DND-41 (cell line): Measurements from ENCODE around the gene CASP2.

Experiments used
- ATAC-seq: fragments of 200-7000 bp; cut with Tn5 transposase; 3 replicates; pipeline ENCODE4 v1.9.1; 2021; ENCODE audit warnings: low read depth; ENCODE audit not compliant: insufficient read depth
- DNase-seq: peaks from one replicate; pipeline ENCODE4 v3.0.0-alpha.2; 2020
- H2AFZ ChIP-seq: 2 replicates; pipeline ENCODE4 v1.6.0; 2012; ENCODE audit warnings: low read depth, low read length
- H3K27ac ChIP-seq: 2 replicates; pipeline ENCODE4 v1.5.1; 2012; ENCODE audit warnings: low read length, inconsistent platforms
- H3K27me3 ChIP-seq: fragments of 200-600 bp; sonication (generic); 2 replicates; pipeline ENCODE4 v1.6.0; 2012; ENCODE audit warnings: low read length, mild to moderate bottlenecking, inconsistent platforms; ENCODE audit not compliant: insufficient read depth, poor library complexity
- H3K36me3 ChIP-seq: 2 replicates; pipeline ENCODE4 v1.5.1; 2012; ENCODE audit warnings: low read length, inconsistent platforms; ENCODE audit not compliant: insufficient read depth
- H3K4me1 ChIP-seq: 2 replicates; pipeline ENCODE4 v1.5.1; 2012; ENCODE audit warnings: mild to moderate bottlenecking, low read length; ENCODE audit not compliant: insufficient read depth
- H3K4me2 ChIP-seq: 2 replicates; pipeline ENCODE4 v1.6.0; 2012; ENCODE audit warnings: mild to moderate bottlenecking, moderate library complexity, low read length, inconsistent platforms; ENCODE audit not compliant: insufficient read depth
- H3K4me3 ChIP-seq, 2 experiments: fragments of 200-600 bp in 1 of 2; shearing (Covaris generic) in 1 of 2; 2 replicates each; pipeline ENCODE4 v1.5.1; 2012 to 2016; ENCODE audit warnings: inconsistent platforms in 2 of 2, low read length in 2 of 2, mild to moderate bottlenecking in 2 of 2, low read depth in 1 of 2, moderate library complexity in 1 of 2
- H3K79me2 ChIP-seq: 2 replicates; pipeline ENCODE4 v1.6.0; 2012; ENCODE audit warnings: low read length, inconsistent platforms; ENCODE audit not compliant: insufficient read depth
- H3K9ac ChIP-seq: 2 replicates; pipeline ENCODE4 v1.6.0; 2012; ENCODE audit warnings: low read depth, mild to moderate bottlenecking, inconsistent platforms, low read length, moderate library complexity
- H3K9me3 ChIP-seq: 2 replicates; pipeline ENCODE4 v1.5.1; 2012; ENCODE audit warnings: low read length, moderate library complexity, mild to moderate bottlenecking, inconsistent platforms; ENCODE audit not compliant: insufficient read depth, severe bottlenecking
- H4K20me1 ChIP-seq: 2 replicates; pipeline ENCODE4 v1.6.0; 2012; ENCODE audit warnings: low read length; ENCODE audit not compliant: insufficient read depth
- EZH2 ChIP-seq: IDR thresholded peaks from 3 replicates; pipeline ENCODE4 v1.6.1; 2012; ENCODE audit warnings: borderline replicate concordance, low read depth, mild to moderate bottlenecking, moderate library complexity, low read length, inconsistent platforms; ENCODE audit not compliant: severe bottlenecking
- TF ChIP-seq, protein P1 (sequence below): IDR thresholded peaks from 2 replicates; pipeline ENCODE4 v1.5.1; 2012; ENCODE audit warnings: borderline replicate concordance, low read length, moderate library complexity, mild to moderate bottlenecking; ENCODE audit not compliant: poor library complexity, severe bottlenecking; ENCODE audit errors: extremely low read depth

The CASP2 gene

DNA sequence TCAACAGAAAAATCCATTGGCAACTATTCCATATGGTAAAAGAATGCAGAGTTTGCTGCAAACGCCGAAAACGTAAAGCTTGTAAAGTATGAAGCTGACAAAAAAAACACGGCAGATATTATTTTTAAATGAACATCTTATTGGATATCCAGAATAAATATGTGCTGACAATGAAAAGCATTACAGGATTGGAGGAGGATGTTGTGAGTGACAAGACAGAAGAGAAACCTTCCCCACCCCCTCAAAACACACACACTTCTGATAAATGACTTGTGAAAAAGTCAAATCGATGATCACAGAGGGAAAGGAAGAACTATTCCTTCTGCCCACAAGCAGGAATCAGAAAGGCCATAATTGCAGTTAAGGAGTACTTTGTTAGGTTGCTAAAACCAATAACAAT, 59.8 kb downstream of the CASP2 start:
- Histone ChIP-seq H3K9me3 (no peaks in the 10 kb centered on the region), H3K9ac (no peak overlapping the region), H3K36me3 (no peaks in the 10 kb centered on the region), H3K27me3 (peaks cover 22% of the 10 kb centered on the region), H2AFZ (no peak overlapping the region), H3K4me1 (no peaks in the 10 kb centered on the region), H3K4me2 (no peak overlapping the region), H4K20me1 (no peaks in the 10 kb centered on the region), H3K4me3 (no peak overlapping the region), H3K79me2 (no peaks in the 10 kb centered on the region), H3K27ac (no peak overlapping the region)
- TF ChIP-seq, protein P1, sequence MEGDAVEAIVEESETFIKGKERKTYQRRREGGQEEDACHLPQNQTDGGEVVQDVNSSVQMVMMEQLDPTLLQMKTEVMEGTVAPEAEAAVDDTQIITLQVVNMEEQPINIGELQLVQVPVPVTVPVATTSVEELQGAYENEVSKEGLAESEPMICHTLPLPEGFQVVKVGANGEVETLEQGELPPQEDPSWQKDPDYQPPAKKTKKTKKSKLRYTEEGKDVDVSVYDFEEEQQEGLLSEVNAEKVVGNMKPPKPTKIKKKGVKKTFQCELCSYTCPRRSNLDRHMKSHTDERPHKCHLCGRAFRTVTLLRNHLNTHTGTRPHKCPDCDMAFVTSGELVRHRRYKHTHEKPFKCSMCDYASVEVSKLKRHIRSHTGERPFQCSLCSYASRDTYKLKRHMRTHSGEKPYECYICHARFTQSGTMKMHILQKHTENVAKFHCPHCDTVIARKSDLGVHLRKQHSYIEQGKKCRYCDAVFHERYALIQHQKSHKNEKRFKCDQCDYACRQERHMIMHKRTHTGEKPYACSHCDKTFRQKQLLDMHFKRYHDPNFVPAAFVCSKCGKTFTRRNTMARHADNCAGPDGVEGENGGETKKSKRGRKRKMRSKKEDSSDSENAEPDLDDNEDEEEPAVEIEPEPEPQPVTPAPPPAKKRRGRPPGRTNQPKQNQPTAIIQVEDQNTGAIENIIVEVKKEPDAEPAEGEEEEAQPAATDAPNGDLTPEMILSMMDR: no peak
- TF ChIP-seq EZH2: no peak
- DNase-seq: no peak
- no peak for ATAC-seq

DNA sequence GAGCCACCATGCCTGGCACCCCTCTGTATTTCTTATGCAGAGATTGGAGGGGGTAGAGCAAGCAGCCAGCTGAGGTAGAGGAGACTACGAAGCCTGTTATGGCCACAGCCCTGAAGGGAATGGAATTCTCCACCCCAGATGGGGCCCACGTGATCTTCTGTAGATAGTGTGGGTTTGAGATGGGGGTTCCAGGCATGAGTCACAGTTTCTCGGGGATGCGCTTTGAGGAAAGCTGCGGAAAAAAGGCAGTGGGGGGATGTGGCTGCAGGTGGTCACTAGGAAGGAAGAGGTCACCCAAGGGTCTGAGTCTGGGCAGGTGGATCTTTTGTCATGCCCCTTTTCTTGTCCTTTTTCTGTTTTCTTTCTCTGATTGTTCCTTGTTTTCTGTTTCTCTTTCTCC, 62.9 kb downstream of the CASP2 start:
- TF ChIP-seq, protein P1: no peak
- TF ChIP-seq EZH2: no peak
- Histone ChIP-seq H3K27ac (no peak overlapping the region), H3K4me3 (no peak overlapping the region), H2AFZ (no peak overlapping the region), H3K9me3 (no peaks in the 10 kb centered on the region), H3K36me3 (no peaks in the 10 kb centered on the region), H3K27me3 (peaks cover 24% of the 10 kb centered on the region), H3K79me2 (no peaks in the 10 kb centered on the region), H3K4me2 (no peak overlapping the region), H3K4me1 (no peaks in the 10 kb centered on the region), H4K20me1 (no peaks in the 10 kb centered on the region; the same call in 1 of the 2 replicates), H3K9ac (no peak overlapping the region)
- no peak for ATAC-seq
- no peak for DNase-seq

DNA sequence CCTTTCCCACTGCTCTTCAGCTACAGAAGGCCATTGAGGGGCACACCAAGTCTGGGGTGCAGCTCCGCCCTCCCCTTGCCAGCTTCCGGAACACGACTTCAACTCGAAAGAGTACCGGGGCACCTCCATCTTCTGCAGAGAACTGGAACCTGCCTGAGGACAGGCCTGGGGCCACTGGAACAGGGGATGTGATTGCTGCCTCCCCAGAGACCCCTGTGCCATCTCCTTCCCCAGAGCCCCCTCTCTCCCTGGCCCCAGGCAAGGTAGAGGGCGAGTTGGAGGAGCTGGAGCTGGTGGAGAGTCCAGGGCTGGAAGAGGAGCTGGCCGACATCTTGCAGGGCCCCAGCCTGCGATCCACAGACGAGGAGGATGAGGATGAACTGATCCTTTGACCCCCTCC, 63.4 kb downstream of the CASP2 start:
- H3K4me3 ChIP-seq: no peak overlapping the region
- no peak for ATAC-seq

More for the DNA sequence above, 63.4 kb downstream of the CASP2 start:
- no peak for DNase-seq
- H3K4me1 ChIP-seq: no peaks in the 10 kb centered on the region
- no peaks in the 10 kb centered on the region for H3K79me2 ChIP-seq
- H3K27ac ChIP-seq: no peak overlapping the region
- no peaks in the 10 kb centered on the region for H3K9me3 ChIP-seq
- no peak overlapping the region for H3K9ac ChIP-seq
- no peak overlapping the region for H2AFZ ChIP-seq
- H3K4me2 ChIP-seq: no peak overlapping the region
- TF ChIP-seq EZH2: no peak
- TF ChIP-seq, protein P1: no peak
- peaks cover 24% of the 10 kb centered on the region for H3K27me3 ChIP-seq
- H3K36me3 ChIP-seq: no peaks in the 10 kb centered on the region
- no peaks in the 10 kb centered on the region; the same call in 1 of the 2 replicates for H4K20me1 ChIP-seq
